ENCODE measurements around the gene PPM1E.
"Not testable (repeated sequence)": the region's sequence is repeated elsewhere in the genome, so short reads cannot be mapped to it uniquely, and the experiment has no call there.

Gene PPM1E

DNA sequence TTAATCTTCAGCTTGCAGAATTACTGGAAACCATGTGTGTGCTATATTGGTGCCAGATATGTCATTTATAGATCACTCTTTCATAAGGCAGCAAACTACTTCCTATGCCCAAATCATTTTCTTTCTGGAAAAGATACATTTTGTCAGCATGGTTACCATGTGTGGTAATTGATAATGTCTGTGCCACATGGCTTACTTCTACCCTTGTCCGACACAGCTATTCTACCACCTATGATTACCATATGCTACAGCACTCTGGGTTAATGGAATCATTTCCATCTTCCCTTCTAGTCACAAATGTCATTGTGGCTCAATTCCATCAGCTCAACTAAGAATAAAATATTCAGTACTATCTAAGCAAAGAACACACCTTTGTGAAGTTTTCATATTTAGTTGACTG lies 8.0 kb upstream of the PPM1E start:
- H3K9me3 ChIP-seq (ENCODE audit: control insufficient read depth, low read length) = no peaks in the 10 kb centered on the region
- no peaks in the 10 kb centered on the region for H3K36me3 ChIP-seq (ENCODE audit: control insufficient read depth, insufficient read depth, low read length)
- no peaks in the 10 kb centered on the region for H3K4me1 ChIP-seq (ENCODE audit: control insufficient read depth, insufficient read depth, low read length, poor library complexity, severe bottlenecking)
- 86% methylated on average over 1 of the region's 1 CpG; no CpG with 5 or more reads in 1 of the 2 experiments for WGBS, 2 experiments (ENCODE audit: insufficient coverage in 2 of 2)
- no peak overlapping the region for H3K4me3 ChIP-seq (ENCODE audit: extremely low read depth, insufficient read depth, low read length, poor library complexity, severe bottlenecking)
- no peak overlapping the region for H3K27ac ChIP-seq (ENCODE audit: low read depth, low read length, severe bottlenecking)

DNA sequence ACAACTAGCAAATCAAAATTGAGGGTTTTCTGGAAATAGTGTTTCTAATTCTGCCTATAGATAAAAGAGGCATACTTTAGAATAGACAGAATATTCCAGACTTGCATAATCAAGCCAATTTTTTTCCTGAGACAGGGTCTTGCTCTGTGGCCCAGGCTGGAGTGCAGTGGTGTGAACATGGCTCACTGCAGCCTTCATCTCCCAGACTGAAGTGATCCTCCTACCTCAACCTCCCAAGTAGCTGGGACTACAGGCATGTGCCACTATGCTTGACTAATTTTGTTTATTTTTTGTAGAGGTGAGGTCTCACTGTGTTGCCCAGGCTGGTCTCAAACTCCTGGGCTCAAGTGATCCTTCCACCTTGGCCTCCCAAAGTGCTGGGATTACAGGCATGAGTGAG lies 6.0 kb upstream of the PPM1E start:
- H3K4me1 ChIP-seq (ENCODE audit: control insufficient read depth, insufficient read depth, low read length, poor library complexity, severe bottlenecking); H3K9me3 ChIP-seq (ENCODE audit: control insufficient read depth, low read length); H3K36me3 ChIP-seq (ENCODE audit: control insufficient read depth, insufficient read depth, low read length); H3K4me3 ChIP-seq (ENCODE audit: extremely low read depth, insufficient read depth, low read length, poor library complexity, severe bottlenecking); H3K27ac ChIP-seq (ENCODE audit: low read depth, low read length, severe bottlenecking): not testable (repeated sequence)

DNA sequence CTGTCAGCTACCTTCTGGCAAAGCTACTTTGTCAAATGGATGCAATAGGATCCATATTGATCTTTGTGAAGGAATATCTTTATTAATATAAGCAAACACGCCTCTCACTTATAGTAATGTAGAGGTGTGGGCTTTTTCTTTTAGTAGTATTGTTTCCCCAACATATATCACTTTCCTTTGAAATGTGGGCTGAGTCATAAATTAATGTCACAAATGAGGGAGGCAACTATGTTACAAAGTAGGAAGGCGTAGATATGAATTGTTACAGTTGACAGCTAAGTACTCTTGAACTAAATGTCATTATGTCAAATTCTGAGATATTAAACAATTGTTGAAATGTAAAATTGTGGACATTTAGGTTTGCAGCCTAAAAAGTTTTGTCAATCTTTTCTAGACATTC lies 2.6 kb upstream of the PPM1E start:
- WGBS, 2 experiments (ENCODE audit: insufficient coverage in 2 of 2) = no CpG with 5 or more reads among the region's 2 CpGs
- no peak overlapping the region for H3K4me3 ChIP-seq (ENCODE audit: extremely low read depth, insufficient read depth, low read length, poor library complexity, severe bottlenecking)
- H3K9me3 ChIP-seq (ENCODE audit: control insufficient read depth, low read length) = no peaks in the 10 kb centered on the region
- H3K4me1 ChIP-seq (ENCODE audit: control insufficient read depth, insufficient read depth, low read length, poor library complexity, severe bottlenecking) = no peaks in the 10 kb centered on the region
- H3K27ac ChIP-seq (ENCODE audit: low read depth, low read length, severe bottlenecking) = no peak overlapping the region
- no peaks in the 10 kb centered on the region for H3K36me3 ChIP-seq (ENCODE audit: control insufficient read depth, insufficient read depth, low read length)

DNA sequence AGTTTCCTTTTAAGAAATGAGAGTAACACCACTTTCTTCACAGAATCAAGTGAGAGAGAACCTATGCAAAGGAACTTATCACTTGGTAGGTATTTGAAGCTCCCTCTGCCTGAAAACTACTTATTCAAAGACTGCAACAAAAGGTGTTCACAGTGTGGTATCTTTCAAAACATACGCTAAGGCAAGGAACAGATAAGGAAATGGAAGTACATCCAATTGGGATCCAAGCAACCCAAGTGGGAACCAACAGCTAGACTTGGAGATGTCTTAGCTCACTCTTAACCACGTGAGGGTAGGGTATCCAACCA lies 431 bp upstream of the PPM1E start:
- H3K36me3 ChIP-seq (ENCODE audit: control insufficient read depth, insufficient read depth, low read length) = no peaks in the 10 kb centered on the region
- 38% methylated on average over 2 of the region's 2 CpGs; no CpG with 5 or more reads in 1 of the 2 experiments for WGBS, 2 experiments (ENCODE audit: insufficient coverage in 2 of 2)
- H3K4me3 ChIP-seq (ENCODE audit: extremely low read depth, insufficient read depth, low read length, poor library complexity, severe bottlenecking) = peak overlapping the region; percentile 67
- H3K4me1 ChIP-seq (ENCODE audit: control insufficient read depth, insufficient read depth, low read length, poor library complexity, severe bottlenecking) = no peaks in the 10 kb centered on the region
- H3K9me3 ChIP-seq (ENCODE audit: control insufficient read depth, low read length) = no peaks in the 10 kb centered on the region
- H3K27ac ChIP-seq (ENCODE audit: low read depth, low read length, severe bottlenecking) = no peak overlapping the region

DNA sequence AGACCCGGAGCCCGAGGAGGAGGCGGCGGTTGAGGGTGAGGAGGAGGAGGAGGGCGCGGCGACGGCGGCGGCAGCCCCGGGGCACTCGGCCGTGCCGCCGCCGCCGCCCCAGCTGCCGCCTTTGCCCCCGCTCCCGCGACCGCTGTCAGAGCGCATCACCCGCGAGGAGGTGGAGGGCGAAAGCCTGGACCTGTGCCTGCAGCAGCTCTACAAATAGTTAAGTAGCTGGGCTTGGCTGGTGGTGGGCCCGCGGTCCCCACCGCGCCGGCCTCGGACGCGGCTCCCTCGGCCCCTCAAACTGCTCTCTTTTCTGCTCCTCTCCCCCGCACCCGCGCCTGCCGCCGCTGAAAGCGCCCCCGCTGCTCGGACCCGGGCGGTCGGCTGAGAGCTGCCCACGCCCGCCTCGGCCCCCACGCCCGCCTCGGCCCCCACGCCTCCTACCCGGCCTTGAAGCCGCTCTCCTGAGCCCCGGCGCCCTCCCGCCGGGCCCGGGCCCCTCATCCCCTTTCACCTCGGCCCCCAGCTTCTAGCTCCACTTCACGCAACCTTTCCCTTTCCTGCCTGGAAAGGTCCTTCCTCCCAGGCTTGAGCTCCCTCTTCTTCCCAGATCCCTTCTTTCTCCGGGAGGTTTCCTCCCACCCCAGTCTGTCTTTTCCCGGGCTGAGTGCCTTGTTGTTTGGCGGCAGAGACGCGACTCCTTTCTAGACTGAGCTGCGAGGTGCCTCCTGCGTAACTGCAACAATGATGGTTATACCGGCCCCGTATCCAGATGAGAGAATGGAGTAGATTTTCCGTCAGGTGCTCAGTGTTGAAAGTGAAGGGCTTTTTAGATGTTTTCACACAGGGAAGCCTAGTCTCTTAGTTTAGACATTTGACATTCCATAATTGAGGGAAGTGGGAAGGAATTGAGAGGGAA lies 850 bp downstream of the PPM1E start:
- Histone ChIP-seq H3K4me3 (ENCODE audit: extremely low read depth, insufficient read depth, low read length, poor library complexity, severe bottlenecking) (peak overlapping the region; percentile 67), H3K9me3 (ENCODE audit: control insufficient read depth, low read length) (no peaks in the 10 kb centered on the region), H3K36me3 (ENCODE audit: control insufficient read depth, insufficient read depth, low read length) (no peaks in the 10 kb centered on the region), H3K4me1 (ENCODE audit: control insufficient read depth, insufficient read depth, low read length, poor library complexity, severe bottlenecking) (no peaks in the 10 kb centered on the region), H3K27ac (ENCODE audit: low read depth, low read length, severe bottlenecking) (no peak overlapping the region)
- 1% methylated on average over 48 to 53 of the region's 72 CpGs for WGBS, 2 experiments (ENCODE audit: insufficient coverage in 2 of 2)

DNA sequence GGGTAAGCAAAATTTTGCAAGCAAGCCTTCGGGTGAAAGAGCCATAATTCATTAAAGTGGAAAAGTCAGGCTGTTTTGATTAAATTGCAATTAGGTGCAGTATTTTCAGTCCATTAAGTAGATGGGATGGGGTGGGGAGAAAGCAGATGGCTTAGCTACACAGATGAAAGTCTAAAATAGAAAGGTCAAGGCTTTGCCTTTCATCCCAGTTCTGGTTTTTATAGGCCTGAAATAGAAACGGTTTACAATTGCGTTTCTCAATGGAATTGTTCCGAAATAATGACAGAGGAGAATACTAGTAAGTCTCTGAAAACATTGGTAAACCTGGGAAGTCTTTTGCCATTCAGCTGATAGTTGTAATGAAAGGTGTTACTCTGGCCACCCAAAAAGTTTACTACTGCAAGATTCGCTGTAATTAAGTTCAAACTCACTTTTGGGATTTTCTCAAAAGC lies 1.5 kb downstream of the PPM1E start:
- Histone ChIP-seq H3K4me1 (ENCODE audit: control insufficient read depth, insufficient read depth, low read length, poor library complexity, severe bottlenecking) (no peaks in the 10 kb centered on the region), H3K4me3 (ENCODE audit: extremely low read depth, insufficient read depth, low read length, poor library complexity, severe bottlenecking) (peak overlapping the region; percentile 67), H3K9me3 (ENCODE audit: control insufficient read depth, low read length) (no peaks in the 10 kb centered on the region), H3K27ac (ENCODE audit: low read depth, low read length, severe bottlenecking) (no peak overlapping the region), H3K36me3 (ENCODE audit: control insufficient read depth, insufficient read depth, low read length) (no peaks in the 10 kb centered on the region)
- WGBS, 2 experiments (ENCODE audit: insufficient coverage in 2 of 2) = 70% methylated on average over 4 to 5 of the region's 5 CpGs

DNA sequence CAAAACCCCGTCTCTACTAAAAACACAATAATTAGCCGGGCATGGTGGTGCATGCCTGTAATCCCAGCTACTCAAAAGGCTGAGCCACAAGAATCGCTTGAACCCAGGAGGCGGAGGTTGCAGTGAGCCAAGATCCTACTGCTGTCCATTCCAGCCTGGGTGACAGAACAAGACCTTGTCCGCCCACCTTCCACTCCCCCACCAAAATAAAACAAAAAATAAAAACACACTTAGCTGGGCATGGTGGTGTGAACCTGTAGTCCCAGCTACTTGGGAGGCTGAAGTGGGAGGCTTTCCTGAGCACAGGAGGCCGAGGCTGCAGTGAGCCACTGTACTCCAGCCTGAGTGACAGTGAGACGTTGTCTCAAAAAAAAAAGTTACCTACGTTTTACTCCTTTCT lies 3.2 kb downstream of the PPM1E start:
- Histone ChIP-seq H3K9me3 (ENCODE audit: control insufficient read depth, low read length) (no peaks in the 10 kb centered on the region), H3K4me1 (ENCODE audit: control insufficient read depth, insufficient read depth, low read length, poor library complexity, severe bottlenecking) (no peaks in the 10 kb centered on the region), H3K4me3 (ENCODE audit: extremely low read depth, insufficient read depth, low read length, poor library complexity, severe bottlenecking) (no peak overlapping the region), H3K27ac (ENCODE audit: low read depth, low read length, severe bottlenecking) (no peak overlapping the region), H3K36me3 (ENCODE audit: control insufficient read depth, insufficient read depth, low read length) (no peaks in the 10 kb centered on the region)
- 88 to 98% methylated on average over 4 of the region's 8 CpGs for WGBS, 2 experiments (ENCODE audit: insufficient coverage in 2 of 2)

DNA sequence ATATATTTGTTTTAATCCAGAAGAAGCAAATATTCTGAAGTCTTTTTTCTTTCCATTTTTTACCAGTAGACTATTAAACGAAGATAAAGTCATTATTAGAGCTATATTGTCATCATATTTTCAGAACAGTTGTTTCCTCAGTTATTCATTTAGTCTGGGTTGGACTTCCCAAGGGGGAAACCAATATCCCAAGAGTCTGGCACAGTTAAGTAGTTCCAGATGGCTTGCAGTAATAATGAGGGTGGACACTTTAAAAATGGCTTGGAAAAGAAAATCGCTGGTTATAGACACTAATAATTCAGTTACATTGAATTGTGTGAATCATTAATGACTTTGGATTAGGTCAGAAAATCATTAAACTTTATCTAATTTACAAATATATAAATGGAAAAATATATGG lies 3.9 kb downstream of the PPM1E start:
- 100% methylated on average over 1 of the region's 2 CpGs; no CpG with 5 or more reads in 1 of the 2 experiments for WGBS, 2 experiments (ENCODE audit: insufficient coverage in 2 of 2)
- Histone ChIP-seq H3K9me3 (ENCODE audit: control insufficient read depth, low read length) (no peaks in the 10 kb centered on the region), H3K36me3 (ENCODE audit: control insufficient read depth, insufficient read depth, low read length) (no peaks in the 10 kb centered on the region), H3K4me1 (ENCODE audit: control insufficient read depth, insufficient read depth, low read length, poor library complexity, severe bottlenecking) (no peaks in the 10 kb centered on the region), H3K27ac (ENCODE audit: low read depth, low read length, severe bottlenecking) (no peak overlapping the region), H3K4me3 (ENCODE audit: extremely low read depth, insufficient read depth, low read length, poor library complexity, severe bottlenecking) (no peak overlapping the region)

DNA sequence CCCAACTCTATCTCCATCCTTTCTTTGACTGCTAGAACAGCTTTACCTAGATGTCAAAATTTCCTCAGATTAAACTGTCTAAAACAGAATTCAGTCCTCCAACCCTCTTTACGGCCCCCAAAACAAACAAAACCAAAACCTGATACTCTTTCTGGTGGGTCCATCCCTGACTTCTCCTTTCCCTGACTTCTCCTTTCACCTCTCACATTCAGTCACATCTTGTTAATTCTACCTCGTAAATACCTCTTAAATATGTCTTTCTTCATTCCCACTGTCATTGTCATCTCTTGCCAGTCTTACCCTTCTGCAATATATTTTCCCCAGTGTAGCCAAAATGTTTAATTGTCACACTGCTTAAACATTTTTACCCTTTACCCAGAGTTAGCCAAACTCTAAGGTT lies 4.6 kb downstream of the PPM1E start:
- Histone ChIP-seq H3K4me3 (ENCODE audit: extremely low read depth, insufficient read depth, low read length, poor library complexity, severe bottlenecking) (no peak overlapping the region), H3K9me3 (ENCODE audit: control insufficient read depth, low read length) (no peaks in the 10 kb centered on the region), H3K4me1 (ENCODE audit: control insufficient read depth, insufficient read depth, low read length, poor library complexity, severe bottlenecking) (no peaks in the 10 kb centered on the region), H3K27ac (ENCODE audit: low read depth, low read length, severe bottlenecking) (no peak overlapping the region), H3K36me3 (ENCODE audit: control insufficient read depth, insufficient read depth, low read length) (no peaks in the 10 kb centered on the region)
- 77 to 91% methylated on average over 2 of the region's 2 CpGs for WGBS, 2 experiments (ENCODE audit: insufficient coverage in 2 of 2)

DNA sequence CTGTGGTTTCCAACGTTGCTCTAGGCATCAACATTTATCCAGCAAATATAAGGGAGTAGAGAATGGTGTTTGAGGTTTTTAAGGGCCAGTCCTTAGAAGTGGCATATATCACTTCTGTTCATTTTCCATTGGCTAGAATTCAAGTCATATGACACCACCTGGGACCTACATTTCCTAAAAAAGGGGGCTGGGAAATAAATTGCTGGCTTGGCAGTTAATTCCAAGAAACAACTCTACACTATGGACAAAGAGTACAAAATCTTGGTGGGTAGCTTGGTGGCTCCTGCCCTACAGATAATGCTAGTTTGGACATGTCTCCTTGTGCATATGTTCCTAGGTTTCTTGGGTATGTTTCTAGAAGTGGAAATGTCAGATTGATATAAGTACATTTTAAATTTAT lies 7.6 kb downstream of the PPM1E start:
- Histone ChIP-seq H3K4me1 (ENCODE audit: control insufficient read depth, insufficient read depth, low read length, poor library complexity, severe bottlenecking) (no peaks in the 10 kb centered on the region), H3K27ac (ENCODE audit: low read depth, low read length, severe bottlenecking) (no peak overlapping the region), H3K4me3 (ENCODE audit: extremely low read depth, insufficient read depth, low read length, poor library complexity, severe bottlenecking) (no peak overlapping the region), H3K36me3 (ENCODE audit: control insufficient read depth, insufficient read depth, low read length) (no peaks in the 10 kb centered on the region), H3K9me3 (ENCODE audit: control insufficient read depth, low read length) (no peaks in the 10 kb centered on the region)
- no CpG with 5 or more reads among the region's 1 CpG for WGBS, 2 experiments (ENCODE audit: insufficient coverage in 2 of 2)

DNA sequence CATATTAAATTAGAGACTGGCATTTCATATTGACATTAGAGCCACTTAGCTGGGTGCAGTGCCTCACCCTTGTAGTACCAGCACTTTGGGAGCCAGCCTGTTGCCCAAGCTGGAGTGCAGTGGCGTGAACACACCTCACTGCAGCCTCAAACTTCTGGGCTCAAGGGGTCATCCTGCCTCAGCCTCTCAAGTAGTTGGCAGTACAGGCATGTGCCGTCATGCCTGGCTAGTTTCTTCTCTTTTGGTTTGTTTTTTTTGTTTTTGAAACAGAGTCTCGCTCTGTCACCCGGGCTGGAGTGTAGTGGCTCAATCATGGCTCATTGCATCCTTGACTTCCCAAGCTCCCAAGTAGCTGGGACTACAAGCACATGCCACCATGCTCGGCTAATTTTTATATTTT lies 8.7 kb downstream of the PPM1E start:
- Histone ChIP-seq H3K4me1 (ENCODE audit: control insufficient read depth, insufficient read depth, low read length, poor library complexity, severe bottlenecking) (no peaks in the 10 kb centered on the region), H3K4me3 (ENCODE audit: extremely low read depth, insufficient read depth, low read length, poor library complexity, severe bottlenecking) (no peak overlapping the region), H3K9me3 (ENCODE audit: control insufficient read depth, low read length) (no peaks in the 10 kb centered on the region), H3K27ac (ENCODE audit: low read depth, low read length, severe bottlenecking) (no peak overlapping the region), H3K36me3 (ENCODE audit: control insufficient read depth, insufficient read depth, low read length) (no peaks in the 10 kb centered on the region)
- 85 to 100% methylated on average over 3 of the region's 5 CpGs for WGBS, 2 experiments (ENCODE audit: insufficient coverage in 2 of 2)

Data from mesodermal cell (in vitro differentiated cells).